ENCODE data around the gene MAPK11. TPM values are rescaled to one million over a fixed set of nuclear protein-coding genes. Genes with fewer than 3 reads are reported as not detected.

Gene MAPK11
- total RNA-seq, 2 donors from 2014 or later, result 3.7 to 4.0 TPM

- TF ChIP-seq CTCF (IDR thresholded peaks at IDR 0.05), result no peak
- peaks cover 16% of the 10 kb centered on the region for H3K36me3 ChIP-seq
- H3K4me1 ChIP-seq, result peaks cover 0 to 50% of the 10 kb centered on the region in 2 donors
- peak overlapping the region; percentile 6 to 96 for H3K4me3 ChIP-seq
- H3K27me3 ChIP-seq, result no peaks in the 10 kb centered on the region
- no peak for DNase-seq (ENCODE audit: low spot score)
- no peaks in the 10 kb centered on the region for H3K9me3 ChIP-seq
- H3K27ac ChIP-seq, result no peak overlapping the region
Observed at GRCh38 chr22:50242406-50242949, 27.7 kb downstream of the MAPK11 start.

- Histone ChIP-seq H3K4me3 (no peak overlapping the region), H3K36me3 (peaks cover 26% of the 10 kb centered on the region), H3K27me3 (no peaks in the 10 kb centered on the region), H3K9me3 (no peaks in the 10 kb centered on the region), H3K4me1 (peaks cover 0 to 32% of the 10 kb centered on the region in 2 donors), H3K27ac (no peak overlapping the region)
- no peak for DNase-seq (ENCODE audit: low spot score)
- TF ChIP-seq CTCF (IDR thresholded peaks at IDR 0.05), result no peak
Observed at GRCh38 chr22:50238755-50239154, 31.4 kb downstream of the MAPK11 start.

GRCh38 chr22:50236731-50237409 is 33.3 kb downstream of the MAPK11 start:
- DNase-seq (ENCODE audit: low spot score), result no peak
- Histone ChIP-seq H3K27me3 (no peaks in the 10 kb centered on the region), H3K36me3 (peaks cover 35% of the 10 kb centered on the region), H3K27ac (no peak overlapping the region), H3K9me3 (no peaks in the 10 kb centered on the region), H3K4me3 (no peak overlapping the region), H3K4me1 (peaks cover 0 to 13% of the 10 kb centered on the region in 2 donors)
- no peak for TF ChIP-seq CTCF (IDR thresholded peaks at IDR 0.05)

GRCh38 chr22:50233223-50233622 is 37.0 kb downstream of the MAPK11 start:
- no peak for TF ChIP-seq CTCF (IDR thresholded peaks at IDR 0.05)
- no peak for DNase-seq (ENCODE audit: low spot score)

GRCh38 chr22:50232481-50233151 is 37.6 kb downstream of the MAPK11 start:
- Histone ChIP-seq H3K4me3 (no peak overlapping the region), H3K36me3 (peaks cover 34% of the 10 kb centered on the region)

More at GRCh38 chr22:50233223-50233622, 37.0 kb downstream of the MAPK11 start:
- Histone ChIP-seq H3K4me1 (no peaks in the 10 kb centered on the region), H3K4me3 (no peak overlapping the region), H3K36me3 (peaks cover 31% of the 10 kb centered on the region), H3K27me3 (no peaks in the 10 kb centered on the region), H3K27ac (no peak overlapping the region), H3K9me3 (no peaks in the 10 kb centered on the region)

More at GRCh38 chr22:50232481-50233151, 37.6 kb downstream of the MAPK11 start:
- no peak overlapping the region for H3K27ac ChIP-seq
- H3K9me3 ChIP-seq, result no peaks in the 10 kb centered on the region
- TF ChIP-seq CTCF (IDR thresholded peaks at IDR 0.05), result no peak
- H3K27me3 ChIP-seq, result no peaks in the 10 kb centered on the region
- no peak for DNase-seq (ENCODE audit: low spot score)
- H3K4me1 ChIP-seq, result no peaks in the 10 kb centered on the region

Data from right atrium auricular region (tissue), 2 donors.